Renal cortical epithelial cell (primary cell): Measurements from ENCODE around the gene SP100. TPM values are rescaled to one million over a fixed set of nuclear protein-coding genes. Genes with fewer than 3 reads are reported as not detected.
"Not testable (repeated sequence)": the region's sequence is repeated elsewhere in the genome, so short reads cannot be mapped to it uniquely, and the experiment has no call there.

ENCODE experiments used
- DNase-seq: peaks from one replicate; pipeline ENCODE4 v3.0.0-alpha.2; 2011; ENCODE audit warnings: low read depth
- total RNA-seq: library from RNA; depleted of rRNA; stranded (reverse); fragments of >200 nt; gene quantifications from 2 replicates; pipeline ENCODE4 v1.2.3, GENCODE V29; 2014

Gene SP100
- total RNA-seq, 1 donor from 2014 or later, result 88.6 TPM

DNA sequence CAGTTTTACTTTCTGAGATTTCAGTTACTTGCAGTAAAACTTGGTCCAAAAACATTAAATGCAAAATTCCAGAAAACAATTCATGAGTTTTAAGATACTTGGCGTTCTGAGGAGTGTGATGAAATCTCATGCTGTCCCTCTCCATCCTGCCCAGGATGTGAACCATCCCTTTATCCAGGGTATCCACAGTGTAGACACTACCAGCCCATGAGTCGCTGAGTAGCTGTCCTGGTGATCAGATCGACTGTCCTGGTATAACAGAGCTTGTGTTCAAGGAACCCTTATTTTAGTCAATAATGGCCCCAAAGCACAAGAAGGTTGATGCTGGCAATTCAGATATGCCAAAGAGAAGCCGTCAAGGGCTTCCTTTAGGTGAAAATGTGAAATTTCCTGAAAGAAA lies 3.2 kb downstream of the SP100 start:
- DNase-seq, result no peak

DNA sequence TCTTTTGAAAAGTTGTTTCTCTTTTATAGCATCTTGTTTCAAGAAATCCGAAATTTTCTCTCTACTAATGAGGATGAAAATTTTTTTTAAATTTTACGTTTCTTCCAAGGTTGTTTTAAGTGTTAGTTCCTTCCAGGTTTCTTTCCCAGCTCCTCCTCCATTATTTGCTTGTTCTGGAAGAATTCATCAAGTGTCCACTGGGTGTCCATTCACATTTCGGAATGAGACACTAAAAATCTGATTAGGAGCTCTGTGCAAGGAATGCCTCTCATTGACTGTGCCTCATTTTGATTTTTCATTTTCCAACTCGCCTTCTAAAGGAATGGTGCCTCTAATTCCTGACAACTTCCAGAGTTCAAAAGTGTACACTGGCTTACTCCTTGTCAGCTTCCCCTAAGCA lies 6.1 kb downstream of the SP100 start:
- no peak for DNase-seq

DNA sequence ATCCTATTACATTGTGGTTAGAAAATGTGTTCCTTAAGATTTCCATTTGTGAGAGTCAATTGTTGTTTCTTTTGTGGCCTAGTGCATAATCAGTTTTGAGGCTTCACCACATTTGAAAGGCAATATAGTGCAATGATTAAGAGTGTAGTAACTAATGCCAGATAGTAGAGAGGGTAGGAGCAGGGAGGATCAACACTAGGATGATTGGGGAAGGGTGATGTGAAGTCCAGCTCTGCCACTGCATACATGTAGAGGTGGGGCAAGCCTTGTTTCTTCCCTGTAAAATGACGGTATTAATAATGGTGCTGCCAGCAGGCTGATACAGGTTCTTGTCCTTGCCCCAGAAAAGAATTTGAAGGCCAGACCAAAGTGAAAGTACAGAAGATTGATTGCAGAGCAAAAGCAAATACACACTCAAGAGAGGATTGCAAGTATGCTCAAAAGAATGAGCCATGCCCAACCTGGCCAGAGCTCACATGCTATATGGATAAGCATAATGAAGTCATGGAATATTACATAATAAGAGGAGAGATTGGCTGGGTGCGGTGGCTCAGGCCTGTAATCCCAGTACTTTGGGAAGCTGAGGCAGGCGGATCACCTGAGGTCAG lies 8.0 kb downstream of the SP100 start:
- DNase-seq, result peak; percentile 68

DNA sequence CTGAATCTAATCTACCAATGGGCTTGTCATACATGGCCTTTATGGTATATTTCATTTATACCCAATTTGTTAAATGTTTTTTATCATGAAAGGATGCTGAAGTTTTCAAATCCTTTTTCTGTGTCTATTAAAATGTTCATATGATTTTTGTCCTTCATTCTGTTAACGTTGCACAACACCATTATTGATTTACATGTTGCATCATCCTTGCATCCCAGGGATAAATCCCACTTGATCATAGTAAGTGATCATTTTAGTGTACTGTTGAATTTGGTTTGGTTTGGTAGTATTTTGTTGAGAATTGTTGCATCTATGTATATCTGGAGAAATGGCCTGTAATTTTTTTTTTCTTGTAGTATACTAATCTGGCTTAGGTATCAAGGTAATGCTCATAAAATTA lies 9.4 kb downstream of the SP100 start:
- DNase-seq, result no peak

DNA sequence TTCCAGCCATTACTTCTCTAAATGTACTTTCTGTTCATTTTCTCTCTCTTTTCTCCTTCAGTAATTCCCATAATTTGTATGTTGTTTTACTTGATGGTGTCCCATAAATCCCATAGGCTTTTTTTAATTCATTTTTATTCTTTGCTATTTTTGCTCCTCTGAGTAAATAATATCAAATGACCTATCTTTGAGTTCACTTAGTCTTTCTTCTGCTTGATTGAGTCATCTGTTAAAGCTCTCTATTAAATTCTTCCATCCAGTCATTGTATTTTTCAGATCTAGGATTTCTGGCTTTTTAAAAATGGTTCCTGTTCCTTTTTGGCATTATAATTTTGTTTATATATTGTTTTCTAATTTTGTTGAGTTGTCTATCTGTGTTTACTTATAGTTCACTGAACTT lies 13.5 kb downstream of the SP100 start:
- no peak for DNase-seq

DNA sequence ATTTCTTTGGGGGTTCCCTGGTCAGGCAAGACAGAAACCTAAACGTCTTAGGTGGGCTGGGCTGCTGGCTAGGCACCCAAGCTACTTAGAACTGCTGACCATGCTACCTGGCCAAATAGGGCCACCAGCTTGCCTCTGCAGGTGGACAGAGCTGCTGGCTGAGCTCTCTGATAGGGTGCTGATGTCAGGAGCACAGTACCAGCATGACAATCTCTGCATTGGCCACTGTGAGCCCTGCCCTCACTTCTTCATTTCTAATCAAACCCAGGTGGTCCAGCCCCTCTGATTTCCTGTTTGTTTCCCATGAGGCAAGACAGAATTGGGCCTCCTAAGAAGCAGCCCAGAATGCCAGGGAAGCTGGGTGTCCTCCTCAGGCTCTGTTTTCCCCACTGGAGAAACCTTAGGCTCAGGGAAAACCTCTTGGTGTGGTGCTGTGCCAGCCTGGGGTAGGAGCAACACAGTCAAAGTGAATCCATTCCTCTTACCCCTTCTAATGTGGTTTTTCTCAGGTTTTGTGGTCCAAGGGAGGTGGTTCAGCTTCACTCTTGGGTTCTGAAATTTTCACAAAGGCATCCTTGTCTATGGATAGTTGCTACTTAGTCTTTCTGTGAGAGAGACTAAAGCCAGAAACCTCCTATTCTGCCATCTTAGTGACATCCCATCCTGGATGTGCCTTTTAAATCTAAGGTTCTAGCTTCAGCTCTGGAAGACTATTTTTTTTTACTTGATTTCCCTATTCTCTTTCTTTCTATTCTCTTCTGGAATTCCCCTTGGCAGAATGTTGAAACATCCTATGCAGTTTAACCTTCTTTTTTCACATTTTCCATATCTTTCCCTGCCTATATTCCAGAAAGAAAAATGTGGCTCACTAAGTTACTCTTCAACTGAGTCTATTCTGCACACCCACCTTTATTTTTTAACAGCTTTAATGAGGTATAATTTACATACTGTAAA lies 15.2 kb downstream of the SP100 start:
- DNase-seq, result no peak

DNA sequence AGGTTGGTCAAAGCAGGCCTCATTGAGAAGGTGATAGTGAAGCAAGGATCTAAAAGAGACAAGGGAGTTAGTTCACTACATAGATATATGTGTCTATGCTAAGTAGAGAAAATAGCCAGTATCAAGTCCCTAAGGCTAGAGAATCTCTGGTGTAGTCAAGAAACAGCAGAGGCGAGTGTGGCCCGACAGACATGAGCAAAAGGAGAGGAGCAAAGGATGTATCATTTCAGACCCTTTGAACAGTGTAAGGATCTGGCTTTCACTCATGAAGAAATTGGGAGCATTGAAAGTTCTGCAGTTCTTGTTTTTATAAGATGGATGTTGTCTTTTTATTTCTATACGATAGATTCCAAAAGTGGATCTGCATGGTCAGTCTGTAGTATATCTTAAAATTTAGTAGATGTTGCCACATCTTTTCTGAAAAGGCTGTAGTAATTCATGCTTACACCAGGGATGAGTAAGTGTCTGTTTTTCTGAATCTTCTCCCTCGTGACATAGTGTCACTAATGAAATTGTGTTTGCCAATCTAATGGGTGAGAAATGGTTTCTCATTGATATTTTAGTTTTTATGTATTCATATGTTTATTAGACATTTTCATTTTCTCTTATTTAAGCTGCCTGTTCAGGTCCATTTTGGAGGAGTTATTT lies 18.8 kb downstream of the SP100 start:
- DNase-seq, result no peak

DNA sequence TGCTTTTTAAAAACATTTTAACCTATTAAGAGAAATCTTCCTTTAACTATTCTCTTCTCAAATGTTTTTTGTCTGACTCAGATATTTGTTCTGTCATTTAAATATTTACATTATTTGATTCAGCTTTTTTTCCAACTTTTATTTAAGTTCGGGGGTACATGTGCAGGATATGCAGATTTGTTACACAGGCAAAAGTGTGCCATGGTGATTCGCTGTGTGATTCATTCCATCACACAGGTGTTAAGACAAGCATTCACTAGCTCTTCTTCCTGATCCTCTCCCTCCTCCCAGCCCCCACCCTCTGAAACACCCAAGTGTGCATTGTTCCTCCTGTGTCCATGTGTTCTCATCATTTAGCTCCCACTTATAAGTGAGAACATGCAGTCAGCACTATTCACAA lies 19.4 kb downstream of the SP100 start:
- no peak for DNase-seq

DNA sequence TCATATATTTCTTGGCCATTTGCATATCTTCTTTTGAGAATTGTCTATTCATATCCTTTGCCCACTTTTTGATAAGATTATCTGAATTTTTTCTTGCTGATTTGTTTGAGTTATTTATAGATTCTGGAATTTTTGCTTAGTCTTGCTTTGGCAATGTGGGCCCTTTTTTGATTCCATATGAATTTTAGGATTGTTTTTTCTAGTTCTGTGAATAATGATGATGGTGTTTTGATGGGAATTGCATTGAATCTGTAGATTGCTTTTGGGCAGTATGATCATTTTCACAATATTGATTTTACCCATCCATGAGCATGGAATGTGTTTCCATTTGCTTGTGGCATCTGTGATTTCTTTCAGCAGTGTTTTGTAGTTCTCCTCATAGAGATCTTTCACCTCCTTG lies 23.1 kb downstream of the SP100 start:
- not testable (repeated sequence) for DNase-seq

DNA sequence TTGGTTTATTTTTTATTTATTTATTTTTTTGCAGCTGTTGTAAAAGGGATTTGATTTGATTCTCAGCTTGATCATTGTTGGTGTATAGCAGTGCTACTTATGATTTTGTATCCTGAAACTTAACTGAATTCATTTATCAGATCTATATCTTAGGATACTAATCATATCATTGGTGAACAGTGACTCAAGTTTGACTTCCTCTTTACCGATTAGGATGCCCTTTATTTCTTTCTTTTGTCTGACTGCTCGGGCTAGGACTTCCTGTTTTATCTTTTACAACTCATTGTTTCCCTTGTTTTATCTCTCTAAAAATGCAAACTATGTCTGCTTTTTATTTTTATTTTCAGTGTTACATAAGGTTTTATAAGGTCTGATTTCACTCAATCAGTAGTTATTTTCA lies 23.6 kb downstream of the SP100 start:
- DNase-seq, result no peak

DNA sequence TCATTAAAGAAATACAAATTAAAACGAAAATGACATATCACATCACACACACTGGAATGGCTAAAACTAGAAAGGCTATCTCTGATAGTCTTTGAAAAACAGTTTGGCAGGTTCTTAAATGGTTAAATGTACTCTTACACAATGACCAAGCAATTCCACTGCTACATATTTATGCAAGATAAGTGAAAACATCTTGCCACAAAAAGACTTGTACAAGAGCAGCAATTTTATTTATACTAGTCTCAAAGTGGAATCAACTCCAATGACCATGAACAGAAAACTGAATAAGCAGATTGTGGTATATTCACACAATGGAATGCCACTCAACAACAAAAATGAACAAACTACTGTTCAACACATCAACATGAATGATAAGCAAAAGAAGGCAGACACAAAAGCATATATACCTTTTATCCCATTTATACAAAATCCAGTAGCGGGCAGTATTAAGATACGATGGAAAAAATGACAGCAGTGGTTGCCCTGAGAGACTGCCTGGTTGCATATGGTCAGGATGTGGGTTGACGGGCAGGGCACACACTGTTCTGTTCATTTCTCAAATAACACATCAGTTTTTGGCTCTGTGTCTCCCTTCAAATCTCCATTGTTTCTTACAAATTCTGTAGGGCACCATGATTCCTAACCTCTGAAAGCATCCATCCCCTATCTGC lies 25.4 kb downstream of the SP100 start:
- no peak for DNase-seq

DNA sequence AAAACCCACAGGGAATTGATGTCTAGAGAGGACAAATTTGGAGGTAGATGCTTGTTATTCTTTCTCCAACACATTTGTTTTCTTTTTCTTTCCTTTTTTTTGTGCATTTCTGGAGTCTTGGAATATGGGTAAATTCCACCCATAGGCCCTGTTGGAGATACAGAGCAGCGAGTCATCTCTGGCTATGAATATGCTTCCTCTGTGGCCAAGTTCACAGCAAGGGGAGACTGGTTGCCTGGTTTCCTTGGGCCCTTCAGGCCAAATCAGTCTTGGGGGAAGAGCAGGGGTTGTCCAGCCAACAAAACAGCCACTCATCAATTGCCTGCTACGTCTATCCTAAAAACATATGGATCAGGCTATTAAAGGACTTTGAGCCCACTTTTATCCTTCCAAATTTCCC lies 27.5 kb downstream of the SP100 start:
- peak; percentile 31 for DNase-seq

DNA sequence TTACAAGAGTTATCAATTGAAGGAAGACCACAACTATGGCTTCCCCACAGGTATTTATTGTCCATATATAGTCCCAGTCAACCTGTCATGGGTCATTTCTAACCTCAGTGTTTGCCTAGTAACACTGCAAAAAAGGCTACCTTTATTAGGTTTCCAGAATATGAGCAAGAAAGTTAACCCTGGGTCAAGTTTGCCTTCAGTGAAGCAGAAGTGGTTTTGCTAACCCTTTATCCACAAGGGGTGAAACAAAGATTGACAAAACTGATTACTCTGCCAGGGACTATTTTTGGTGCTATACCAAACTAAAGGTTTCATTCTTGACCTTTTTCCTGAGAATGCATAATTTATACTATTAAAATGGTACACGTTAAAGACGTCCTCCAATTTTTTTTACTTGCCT lies 28.8 kb downstream of the SP100 start:
- no peak for DNase-seq

DNA sequence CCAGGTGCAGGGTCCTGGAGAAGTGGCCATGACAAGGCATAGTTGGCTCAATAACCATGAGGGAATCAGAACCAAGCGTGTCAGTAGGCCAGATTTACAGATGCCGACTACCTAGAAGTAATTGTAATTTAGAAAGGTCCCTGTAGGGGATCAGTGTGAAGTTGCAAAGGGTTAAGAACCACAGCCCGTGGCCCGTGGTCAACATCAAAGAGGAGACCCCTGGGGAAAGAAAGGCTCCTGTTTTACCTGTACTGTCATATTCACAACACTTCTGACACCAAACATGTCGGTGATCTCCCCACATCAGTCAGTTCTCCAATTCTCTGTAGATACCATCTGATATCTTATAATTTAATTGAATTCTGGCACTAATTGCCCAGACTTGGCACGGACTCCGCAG lies 31.0 kb downstream of the SP100 start:
- DNase-seq, result no peak

DNA sequence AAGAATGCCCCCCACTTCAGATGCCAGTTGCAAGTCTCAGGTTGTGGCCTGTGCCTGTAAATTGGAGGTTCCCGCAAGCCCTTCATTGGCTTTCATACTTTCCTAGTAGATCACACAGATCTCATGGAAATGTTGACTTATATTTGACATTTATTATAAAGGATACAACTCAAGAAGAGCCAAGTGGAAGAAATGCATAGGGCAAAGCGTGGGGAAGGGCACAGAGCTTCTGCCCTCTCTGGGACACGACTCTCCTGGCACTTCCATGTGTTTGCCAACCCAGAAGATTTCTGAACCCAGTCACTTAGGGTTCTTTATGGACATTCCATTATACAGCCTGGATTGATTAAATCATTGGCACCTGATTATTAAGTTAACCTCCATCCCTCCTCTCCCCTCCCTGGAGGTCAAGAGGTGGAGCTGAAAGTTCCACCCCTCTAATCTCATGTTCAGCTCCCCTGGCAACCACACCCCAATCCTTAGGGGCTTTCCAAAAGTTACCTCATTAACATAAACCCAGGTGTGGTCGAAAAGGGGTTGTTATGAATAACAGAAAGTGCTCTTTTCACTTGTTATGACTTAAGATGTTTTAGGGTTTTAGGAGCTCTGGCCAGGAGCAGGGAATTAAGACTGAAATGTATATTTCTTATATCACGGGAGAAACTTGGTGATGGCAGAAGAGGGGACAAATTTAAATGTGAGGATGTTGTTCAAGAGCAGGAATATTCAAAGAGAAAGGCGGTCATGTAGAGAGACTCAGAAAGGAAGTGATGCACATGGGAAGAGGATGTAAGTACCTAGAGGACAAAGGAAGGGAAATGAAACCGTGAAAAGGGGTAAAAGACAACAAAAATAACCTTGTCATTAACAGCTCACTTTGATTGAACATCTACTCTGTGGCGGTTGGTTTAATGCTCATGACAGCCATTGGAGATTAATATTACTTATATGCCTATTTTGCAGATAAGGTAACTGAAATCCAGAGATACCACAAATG lies 31.8 kb downstream of the SP100 start:
- DNase-seq, result no peak

DNA sequence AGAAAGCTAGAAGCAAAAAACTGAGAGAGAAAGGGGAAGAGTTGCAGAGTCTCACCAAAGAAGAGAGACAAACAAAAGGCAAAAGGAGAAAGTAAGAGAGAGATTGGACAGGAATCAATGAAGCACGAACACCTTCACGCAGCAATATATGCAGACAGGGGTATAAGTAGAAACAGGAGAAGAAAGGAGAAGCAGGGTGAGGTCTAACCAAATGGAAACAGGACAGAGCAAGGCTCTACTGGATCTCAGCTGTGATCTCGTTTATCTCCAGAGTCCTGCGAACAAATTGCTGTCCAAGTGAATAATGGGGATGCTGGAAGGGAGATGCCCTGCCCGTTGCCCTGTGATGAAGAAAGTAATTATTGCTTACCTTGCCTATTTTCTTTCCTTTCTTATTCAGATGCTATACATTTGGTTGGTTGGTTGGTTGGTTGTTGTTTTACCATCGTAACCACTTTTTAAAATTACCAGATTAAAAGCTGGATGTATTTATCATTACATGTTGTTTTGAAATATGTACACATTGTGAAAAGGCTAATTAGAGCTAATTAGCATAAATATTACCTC lies 34.0 kb downstream of the SP100 start:
- DNase-seq, result no peak

DNA sequence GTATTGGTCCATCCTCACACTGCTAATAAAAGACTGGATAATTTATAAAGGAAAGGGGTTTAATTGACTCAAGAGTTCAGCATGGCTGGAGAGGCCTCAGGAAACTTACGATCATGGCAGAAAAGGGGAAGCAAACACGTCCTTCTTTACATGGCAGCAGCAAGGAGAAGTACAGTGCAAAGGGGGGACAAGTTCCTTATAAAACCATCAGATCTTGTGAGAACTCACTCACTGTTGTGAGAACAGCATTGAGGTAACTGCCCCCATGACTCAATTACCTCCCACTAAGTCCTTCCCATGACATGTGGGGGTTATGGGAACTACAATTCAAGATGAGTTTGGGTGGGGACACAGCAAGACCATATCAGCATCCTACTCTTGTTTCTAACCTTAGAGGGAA lies 37.0 kb downstream of the SP100 start:
- DNase-seq, result no peak

DNA sequence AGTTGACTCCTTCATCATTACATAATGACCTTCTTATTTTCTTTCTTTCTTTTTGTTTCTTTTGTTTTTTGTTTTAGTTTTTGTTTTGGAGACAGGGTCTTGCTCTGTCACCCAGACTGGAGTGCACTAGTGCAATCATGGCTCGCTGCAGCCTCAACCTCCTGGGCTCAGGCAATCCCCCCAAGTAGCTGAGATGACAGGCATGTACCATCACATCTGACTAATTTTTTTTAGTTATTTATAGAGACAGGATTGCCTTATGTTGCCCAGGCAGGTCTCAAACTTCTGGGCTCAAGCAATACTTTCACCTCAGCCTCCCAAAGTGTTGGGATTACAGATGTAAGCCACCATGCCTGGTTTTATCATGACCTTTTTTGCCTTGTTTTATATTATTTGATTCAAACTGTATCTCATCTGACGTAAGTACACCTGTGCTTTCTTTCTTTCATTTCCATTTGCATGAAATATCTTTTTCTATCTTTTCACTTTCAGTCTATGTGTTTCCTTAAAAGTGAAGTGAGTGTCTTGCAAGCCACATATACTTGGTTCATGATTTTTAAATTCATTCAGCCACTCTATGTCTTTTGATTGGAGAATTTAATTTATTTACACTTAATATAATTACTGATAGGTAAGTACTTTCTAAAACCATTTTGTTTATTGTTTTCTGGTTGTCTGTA lies 39.1 kb downstream of the SP100 start:
- DNase-seq, result no peak

DNA sequence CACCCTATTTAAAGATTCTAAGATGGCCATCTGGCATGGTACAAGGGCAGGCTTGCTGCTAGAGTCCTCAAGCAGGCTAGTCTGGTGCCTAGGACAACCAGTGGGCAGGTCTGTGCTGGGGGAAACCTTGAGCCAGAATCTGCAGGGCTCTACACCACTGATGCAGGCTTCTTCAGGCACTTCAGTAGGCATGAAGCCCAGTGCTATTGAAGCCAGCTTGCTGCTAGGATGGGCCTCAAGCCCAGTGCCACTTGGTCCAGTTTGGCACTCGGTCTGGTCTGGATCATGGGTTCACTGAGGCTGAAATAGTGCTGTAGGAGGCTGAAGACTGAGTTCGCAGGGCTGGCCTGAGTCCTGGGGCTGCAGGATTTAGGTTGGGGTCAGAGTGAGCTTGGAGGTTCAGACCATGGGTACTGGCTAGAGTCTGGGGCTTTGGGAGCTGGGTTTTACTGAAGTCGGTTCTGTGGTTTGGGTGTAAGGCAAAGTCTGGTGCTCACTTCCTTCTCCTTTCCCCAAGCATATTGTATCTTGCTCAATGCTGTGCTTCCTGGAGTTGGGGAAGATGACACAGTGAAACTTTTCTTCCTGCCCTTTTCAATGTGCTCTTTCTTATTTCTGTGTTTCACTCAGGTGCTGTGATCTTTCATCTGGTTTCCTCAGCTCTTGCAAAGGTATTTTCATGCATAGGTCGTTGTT lies 41.2 kb downstream of the SP100 start:
- no peak for DNase-seq

DNA sequence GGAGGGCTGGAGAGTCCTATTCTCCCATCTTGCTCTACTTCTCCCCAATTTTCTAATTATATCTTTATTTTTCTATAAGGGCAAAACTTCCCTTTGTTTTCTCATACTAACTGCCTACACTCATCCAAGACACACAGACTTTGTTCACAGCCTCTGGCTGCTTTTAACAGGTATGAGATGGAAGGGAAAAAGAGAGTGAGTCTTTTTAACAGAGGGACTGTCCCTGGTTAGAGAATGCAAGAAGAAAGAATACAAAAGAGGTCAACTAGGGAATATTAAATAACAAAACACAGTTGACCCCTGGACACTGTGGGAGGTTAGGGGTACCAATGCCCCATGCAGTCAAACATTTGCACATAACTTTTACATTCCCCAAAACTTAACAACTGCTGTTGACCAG lies 41.8 kb downstream of the SP100 start:
- no peak for DNase-seq
